DOHH2 (cell line): ENCODE data around the gene CDHR4.

Experiments
- H3F3A ChIP-seq: fragments of 200-600 bp; sonication (generic), shearing (Covaris generic); 2 replicates; pipeline ENCODE4 v1.6.0; 2016; ENCODE audit warnings: antibody characterized with exemption, mild to moderate bottlenecking; ENCODE audit not compliant: control insufficient read depth, insufficient read depth
- H3K27ac ChIP-seq: fragments of 200-600 bp; sonication (generic); 2 replicates; pipeline ENCODE4 v1.5.1; 2014; ENCODE audit warnings: low read depth, mild to moderate bottlenecking, low read length, moderate library complexity
- H3K27me3 ChIP-seq: fragments of 200-600 bp; sonication (generic); 2 replicates; pipeline ENCODE4 v1.6.1; 2014; ENCODE audit warnings: mild to moderate bottlenecking, low read length, mixed read lengths; ENCODE audit not compliant: control insufficient read depth
- H3K36me3 ChIP-seq: fragments of 200-600 bp; sonication (generic); 2 replicates; pipeline ENCODE4 v1.6.1; 2014; ENCODE audit warnings: mild to moderate bottlenecking, low read length, moderate library complexity, mixed read lengths; ENCODE audit not compliant: control insufficient read depth
- H3K4me1 ChIP-seq: fragments of 200-600 bp; sonication (generic); 2 replicates; pipeline ENCODE4 v1.6.1; 2014; ENCODE audit warnings: mild to moderate bottlenecking, low read length, mixed read lengths; ENCODE audit not compliant: control insufficient read depth
- H3K4me2 ChIP-seq: fragments of 200-600 bp; sonication (generic); 2 replicates; pipeline ENCODE4 v1.6.0; 2014; ENCODE audit warnings: mild to moderate bottlenecking, low read length, moderate library complexity
- H3K4me3 ChIP-seq: fragments of 200-600 bp; sonication (generic); 2 replicates; pipeline ENCODE4 v1.5.1; 2014; ENCODE audit warnings: mild to moderate bottlenecking, low read length, mixed read lengths
- H3K79me2 ChIP-seq: fragments of 200-600 bp; sonication (generic); 2 replicates; pipeline ENCODE4 v1.6.1; 2014; ENCODE audit warnings: mild to moderate bottlenecking, low read length, mixed read lengths; ENCODE audit not compliant: control insufficient read depth
- H3K9me2 ChIP-seq: fragments of 200-600 bp; sonication (generic); replicated peaks from 2 replicates; pipeline ENCODE4 v1.6.1; 2014; ENCODE audit warnings: mild to moderate bottlenecking, low read length, mixed read lengths; ENCODE audit not compliant: control insufficient read depth
- H3K9me3 ChIP-seq: fragments of 200-600 bp; sonication (generic); 2 replicates; pipeline ENCODE4 v1.6.1; 2014; ENCODE audit warnings: antibody characterized with exemption, low read length, mixed read lengths; ENCODE audit not compliant: control insufficient read depth, insufficient read depth
- H4K20me1 ChIP-seq: fragments of 200-600 bp; sonication (generic); 2 replicates; pipeline ENCODE4 v1.6.0; 2014; ENCODE audit warnings: low read depth, mild to moderate bottlenecking, antibody characterized with exemption, low read length, moderate library complexity; ENCODE audit not compliant: control insufficient read depth, insufficient read depth
- EZH2phosphoT487 ChIP-seq: fragments of 200-600 bp; sonication (generic); IDR thresholded peaks from 2 replicates; pipeline ENCODE4 v1.6.1; 2017; ENCODE audit warnings: borderline replicate concordance, mild to moderate bottlenecking, antibody characterized with exemption, low read length, moderate library complexity, mixed read lengths
- TF ChIP-seq, protein P1 (sequence below): fragments of 200-600 bp; sonication (generic); IDR thresholded peaks from one replicate; pipeline ENCODE4 v1.5.1; 2014; ENCODE audit warnings: antibody characterized with exemption, mild to moderate bottlenecking, low read depth, low read length; ENCODE audit not compliant: poor library complexity, severe bottlenecking

The CDHR4 gene

DNA sequence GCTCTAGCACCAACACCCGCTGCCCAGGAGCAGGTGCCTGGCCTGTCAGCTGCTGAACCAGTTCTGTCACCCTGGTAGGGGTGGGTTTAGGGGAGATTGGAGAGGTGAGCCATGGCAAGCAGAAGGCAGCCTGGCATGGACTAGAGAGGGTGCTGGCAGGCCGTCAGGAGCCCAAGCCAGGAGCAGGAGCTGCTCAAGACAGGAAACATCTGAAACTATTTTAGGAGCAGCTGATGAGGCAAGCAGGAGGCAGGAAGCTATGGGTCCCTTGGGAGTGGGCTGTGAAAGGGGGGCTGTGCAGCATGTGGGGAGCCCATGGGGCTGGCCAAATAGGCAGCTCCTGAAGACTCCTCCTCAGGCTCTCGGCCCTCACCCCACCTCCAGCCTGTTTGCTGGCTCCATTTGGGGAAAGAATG, 5.7 kb upstream of the CDHR4 start:
- Histone ChIP-seq H3K27ac (peak overlapping the region; percentile 98), H4K20me1 (no peaks in the 10 kb centered on the region), H3K9me2 (no peaks in the 10 kb centered on the region), H3F3A (peaks cover 22% of the 10 kb centered on the region), H3K79me2 (peaks cover 19% of the 10 kb centered on the region), H3K4me2 (peak overlapping the region; percentile 99), H3K27me3 (no peaks in the 10 kb centered on the region), H3K9me3 (no peaks in the 10 kb centered on the region), H3K4me3 (peak overlapping the region; percentile 90), H3K36me3 (peaks cover 22% of the 10 kb centered on the region), H3K4me1 (peaks cover 72% of the 10 kb centered on the region)
- TF ChIP-seq, protein P1, sequence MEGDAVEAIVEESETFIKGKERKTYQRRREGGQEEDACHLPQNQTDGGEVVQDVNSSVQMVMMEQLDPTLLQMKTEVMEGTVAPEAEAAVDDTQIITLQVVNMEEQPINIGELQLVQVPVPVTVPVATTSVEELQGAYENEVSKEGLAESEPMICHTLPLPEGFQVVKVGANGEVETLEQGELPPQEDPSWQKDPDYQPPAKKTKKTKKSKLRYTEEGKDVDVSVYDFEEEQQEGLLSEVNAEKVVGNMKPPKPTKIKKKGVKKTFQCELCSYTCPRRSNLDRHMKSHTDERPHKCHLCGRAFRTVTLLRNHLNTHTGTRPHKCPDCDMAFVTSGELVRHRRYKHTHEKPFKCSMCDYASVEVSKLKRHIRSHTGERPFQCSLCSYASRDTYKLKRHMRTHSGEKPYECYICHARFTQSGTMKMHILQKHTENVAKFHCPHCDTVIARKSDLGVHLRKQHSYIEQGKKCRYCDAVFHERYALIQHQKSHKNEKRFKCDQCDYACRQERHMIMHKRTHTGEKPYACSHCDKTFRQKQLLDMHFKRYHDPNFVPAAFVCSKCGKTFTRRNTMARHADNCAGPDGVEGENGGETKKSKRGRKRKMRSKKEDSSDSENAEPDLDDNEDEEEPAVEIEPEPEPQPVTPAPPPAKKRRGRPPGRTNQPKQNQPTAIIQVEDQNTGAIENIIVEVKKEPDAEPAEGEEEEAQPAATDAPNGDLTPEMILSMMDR = no peak
- TF ChIP-seq EZH2phosphoT487 = no peak

DNA sequence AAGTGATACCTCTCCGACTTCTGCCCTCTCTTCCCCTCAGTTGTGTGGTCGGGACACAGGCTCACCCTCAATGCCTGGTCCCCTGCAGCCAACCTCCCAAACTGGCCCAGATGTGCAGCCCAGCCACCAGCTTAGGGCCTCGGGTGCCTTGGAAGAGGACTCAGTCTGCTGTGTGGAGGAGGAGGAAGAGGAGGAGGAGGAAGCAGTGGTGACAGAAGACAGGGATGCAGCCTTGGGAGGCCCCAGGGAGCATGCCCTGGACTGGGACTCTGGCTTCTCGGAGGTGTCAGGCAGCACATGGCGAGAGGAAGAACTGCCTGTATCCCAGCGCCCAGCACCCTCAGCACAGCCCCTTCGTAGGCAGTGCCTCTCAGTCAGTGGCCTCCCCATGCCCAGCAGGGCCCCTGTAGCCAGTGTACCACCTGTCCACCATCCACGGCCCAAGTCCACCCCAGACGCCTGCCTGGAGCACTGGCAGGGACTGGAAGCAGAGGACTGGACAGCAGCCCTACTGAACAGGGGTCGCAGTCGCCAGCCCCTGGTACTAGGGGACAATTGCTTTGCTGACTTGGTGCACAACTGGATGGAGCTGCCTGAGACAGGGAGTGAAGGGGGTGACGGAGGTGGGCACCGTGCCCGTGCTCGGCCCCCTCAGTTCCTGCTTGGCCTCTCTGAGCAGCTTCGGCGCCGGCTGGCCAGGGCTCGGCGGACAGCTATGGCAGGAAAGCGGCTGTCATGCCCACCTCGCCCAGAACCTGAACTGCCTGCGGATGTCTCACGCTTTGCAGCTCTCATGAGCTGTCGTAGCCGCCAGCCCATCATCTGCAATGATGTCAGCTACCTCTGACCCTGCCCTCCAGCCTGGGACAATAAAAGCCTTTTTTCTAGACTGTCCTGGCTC, 4.7 kb upstream of the CDHR4 start:
- peaks cover 22% of the 10 kb centered on the region for H3K36me3 ChIP-seq
- peaks cover 69% of the 10 kb centered on the region for H3K4me1 ChIP-seq
- peak overlapping the region; percentile 90 for H3K4me3 ChIP-seq
- no peaks in the 10 kb centered on the region for H3K27me3 ChIP-seq
- no peaks in the 10 kb centered on the region for H3K9me2 ChIP-seq
- H4K20me1 ChIP-seq = no peaks in the 10 kb centered on the region
- H3K79me2 ChIP-seq = peaks cover 19% of the 10 kb centered on the region
- no peaks in the 10 kb centered on the region for H3K9me3 ChIP-seq
- TF ChIP-seq, protein P1 = no peak
- no peak for TF ChIP-seq EZH2phosphoT487
- peak overlapping the region; percentile 98 for H3K27ac ChIP-seq
- peaks cover 22% of the 10 kb centered on the region for H3F3A ChIP-seq
- H3K4me2 ChIP-seq = peak overlapping the region; percentile 99

DNA sequence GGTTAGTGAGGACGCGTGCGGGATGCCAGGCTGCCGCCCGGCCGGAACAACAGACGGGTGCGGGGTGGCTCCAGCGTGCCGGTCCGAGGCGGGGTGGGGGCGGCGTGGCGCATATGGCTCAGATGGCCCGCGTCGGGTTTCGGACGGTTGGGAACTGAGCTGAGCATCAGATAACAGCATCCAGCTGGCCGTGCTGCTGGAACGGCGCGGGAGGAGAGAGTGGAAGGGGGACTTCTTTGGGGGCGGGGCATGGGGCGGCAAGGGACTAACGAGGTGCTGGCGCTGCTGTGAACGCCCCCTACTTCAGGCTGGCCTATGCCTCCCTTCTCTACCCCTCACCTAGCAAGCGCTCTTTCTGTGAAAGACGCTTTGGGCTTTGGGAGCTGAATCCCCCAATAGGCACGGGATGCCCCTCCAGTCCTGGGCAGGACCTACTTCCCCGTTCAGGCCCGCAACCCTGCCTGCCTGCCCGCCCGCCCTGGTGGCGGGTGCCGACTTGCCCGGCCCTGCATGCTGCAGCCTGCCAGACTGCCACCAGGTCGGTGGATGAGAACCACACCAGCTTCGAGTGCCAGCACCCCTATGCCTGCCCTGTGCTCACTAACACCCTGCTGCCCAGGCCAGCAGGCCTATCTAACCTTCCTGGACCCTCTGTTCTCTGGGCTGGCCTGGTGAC, 3.9 kb upstream of the CDHR4 start:
- Histone ChIP-seq H3K4me1 (peaks cover 61% of the 10 kb centered on the region), H3F3A (peaks cover 22% of the 10 kb centered on the region), H4K20me1 (no peaks in the 10 kb centered on the region), H3K4me2 (peak overlapping the region; percentile 99), H3K27ac (peak overlapping the region; percentile 98), H3K9me2 (no peaks in the 10 kb centered on the region), H3K9me3 (no peaks in the 10 kb centered on the region), H3K36me3 (peaks cover 22% of the 10 kb centered on the region), H3K27me3 (no peaks in the 10 kb centered on the region), H3K4me3 (peak overlapping the region; percentile 90), H3K79me2 (peaks cover 19% of the 10 kb centered on the region)
- TF ChIP-seq EZH2phosphoT487 = no peak
- TF ChIP-seq, protein P1 = peak; percentile 43
